HepG2 (cell line): Measurements from ENCODE around the gene RAB9A. TPM values are rescaled to one million over a fixed set of nuclear protein-coding genes. Genes with fewer than 3 reads are reported as not detected.

Experiments
- ATF1 ChIP-seq: IDR thresholded peaks from 2 replicates; pipeline ENCODE4 v1.6.1; 2016; ENCODE audit warnings: mild to moderate bottlenecking, control low read depth
- BORCS8-MEF2B ChIP-seq: sonication (generic); formaldehyde crosslinking; IDR thresholded peaks from 2 replicates; pipeline ENCODE4 v1.8.0; 2022; ENCODE audit warnings: mild to moderate bottlenecking, missing genetic modification reagents
- CHD4 ChIP-seq: fragments of 200-600 bp; sonication (generic); IDR thresholded peaks from 2 replicates; pipeline ENCODE4 v1.7.0; 2017; ENCODE audit warnings: mild to moderate bottlenecking, low read length, borderline replicate concordance
- ELF1 ChIP-seq: sonication (generic); formaldehyde crosslinking; IDR thresholded peaks from 2 replicates; pipeline ENCODE4 v1.4.0; 2020; ENCODE audit warnings: missing genetic modification reagents
- HMGXB4 ChIP-seq, 2 experiments: sonication (generic) in 1 of 2; formaldehyde crosslinking in 1 of 2; IDR thresholded peaks; 2 replicates each; pipeline versions ENCODE4 v1.4.0 to v1.6.1; 2018 to 2020; ENCODE audit warnings: missing genetic modification reagents in 2 of 2, borderline replicate concordance in 1 of 2, low read depth in 1 of 2, mild to moderate bottlenecking in 1 of 2, missing biosample characterization in 1 of 2
- HNRNPL ChIP-seq: fragments of 200-400 bp; formaldehyde crosslinking; IDR thresholded peaks from 2 replicates; pipeline ENCODE4 v1.6.1; 2017; ENCODE audit warnings: mild to moderate bottlenecking, low read depth, low read length
- MAFF ChIP-seq: IDR thresholded peaks from 2 replicates; pipeline ENCODE4 v1.6.1; 2011; ENCODE audit warnings: low read depth, low read length, improper control_type of control experiment
- MAX ChIP-seq: IDR thresholded peaks from 2 replicates; pipeline ENCODE4 v1.6.1; 2012; ENCODE audit warnings: inconsistent platforms
- PHF8 ChIP-seq: sonication (generic); formaldehyde crosslinking; IDR thresholded peaks from 2 replicates; pipeline ENCODE4 v1.5.0; 2020; ENCODE audit warnings: missing genetic modification reagents
- RAD51 ChIP-seq: fragments of 450-650 bp; IDR thresholded peaks from 2 replicates; pipeline ENCODE4 v1.6.1; 2016; ENCODE audit warnings: borderline replicate concordance
- SAFB2 ChIP-seq: sonication (generic); formaldehyde crosslinking; IDR thresholded peaks from 2 replicates; pipeline ENCODE4 v1.5.1; 2020; ENCODE audit warnings: missing genetic modification reagents, low read depth, mild to moderate bottlenecking, borderline replicate concordance
- SCMH1 ChIP-seq: sonication (generic); formaldehyde crosslinking; IDR thresholded peaks from 2 replicates; pipeline ENCODE4 v1.9.0; 2021; ENCODE audit warnings: missing genetic modification reagents, mild to moderate bottlenecking, borderline replicate concordance
- TBX2 ChIP-seq: sonication (generic); formaldehyde crosslinking; IDR thresholded peaks from 2 replicates; pipeline ENCODE4 v1.5.0; 2020; ENCODE audit warnings: missing genetic modification reagents, mild to moderate bottlenecking, borderline replicate concordance
- ZBTB38 ChIP-seq: sonication (generic); formaldehyde crosslinking; IDR thresholded peaks from 2 replicates; pipeline ENCODE4 v1.5.1; 2020; ENCODE audit warnings: mild to moderate bottlenecking, missing genetic modification reagents
- ZIK1 ChIP-seq: sonication (generic); formaldehyde crosslinking; IDR thresholded peaks from 2 replicates; pipeline ENCODE4 v1.5.0; 2020; ENCODE audit warnings: mild to moderate bottlenecking, low read depth, missing genetic modification reagents, borderline replicate concordance
- ZNF136 ChIP-seq: sonication (generic); formaldehyde crosslinking; IDR thresholded peaks from 2 replicates; pipeline ENCODE4 v1.8.1; 2022; ENCODE audit warnings: low read depth, mild to moderate bottlenecking, moderate library complexity, missing genetic modification reagents
- ZNF280D ChIP-seq: sonication (generic); formaldehyde crosslinking; IDR thresholded peaks from 2 replicates; pipeline ENCODE4 v1.5.1; 2020; ENCODE audit warnings: mild to moderate bottlenecking, missing genetic modification reagents
- ZNF331 ChIP-seq: sonication (generic); formaldehyde crosslinking; IDR thresholded peaks from 2 replicates; pipeline ENCODE4 v1.4.0; 2020; ENCODE audit warnings: missing genetic modification reagents
- ZNF556 ChIP-seq: sonication (generic); formaldehyde crosslinking; IDR thresholded peaks from 2 replicates; pipeline ENCODE4 v1.4.0; 2020; ENCODE audit warnings: mild to moderate bottlenecking, missing genetic modification reagents, borderline replicate concordance
- ZNF713 ChIP-seq: sonication (generic); formaldehyde crosslinking; IDR thresholded peaks from 2 replicates; pipeline ENCODE4 v1.4.0; 2020; ENCODE audit warnings: mild to moderate bottlenecking, missing genetic modification reagents
- ZNF761 ChIP-seq: sonication (generic); formaldehyde crosslinking; conservative IDR thresholded peaks from 2 replicates; pipeline ENCODE4 v1.4.0; 2020; ENCODE audit warnings: mild to moderate bottlenecking, missing genetic modification reagents
- ZNF773 ChIP-seq: sonication (generic); formaldehyde crosslinking; IDR thresholded peaks from 2 replicates; pipeline ENCODE4 v1.4.0; 2020; ENCODE audit warnings: missing genetic modification reagents, borderline replicate concordance
- ZNF780A ChIP-seq: sonication (generic); formaldehyde crosslinking; IDR thresholded peaks from 2 replicates; pipeline ENCODE4 v1.8.0; 2022; ENCODE audit warnings: mild to moderate bottlenecking, missing genetic modification reagents, moderate library complexity
- ZSCAN29 ChIP-seq: sonication (generic); formaldehyde crosslinking; conservative IDR thresholded peaks from 2 replicates; pipeline ENCODE4 v1.4.0; 2020; ENCODE audit warnings: mild to moderate bottlenecking, missing genetic modification reagents
- polyA plus RNA-seq, 8 experiments: library from polyadenylated mRNA; depleted of rRNA in 3 of 8; stranded (reverse) in 7 of 8; unstranded in 1 of 8; fragments of >200 nt; fragmentation: Illumina TruSeq in 4 of 8; extraction: Trizol in 4 of 8; gene quantifications; 2 replicates each; pipeline versions ENCODE4 v1.2.1 to v1.2.3, GENCODE V29; 2011 to 2016; ENCODE audit warnings: low read depth in 4 of 8, missing spikeins in 1 of 8, mixed read lengths in 1 of 8; ENCODE audit not compliant: insufficient read depth in 1 of 8
- total RNA-seq, 5 experiments: library from RNA; depleted of rRNA; stranded (reverse); fragments of >200 nt; fragmentation: Illumina TruSeq; extraction: Trizol; gene quantifications; 2 replicates each; pipeline ENCODE4 v1.2.3, GENCODE V29; 2016; ENCODE audit warnings: low read depth in 1 of 5

Gene RAB9A
- total and polyA plus RNA-seq, 2 of the 13 experiments (the other 11 are each of a cell fraction or from before 2014, with no cell fraction given): 10.5 to 23.1 TPM

GRCh38 chrX:13734278-13735172 lies 45.6 kb downstream of the RAB9A start, which contains the start of the genes OFD1 and TRAPPC2 (continued):
- TF ChIP-seq SAFB2 (CRISPR knock-in tag): no peak
- TF ChIP-seq HMGXB4 (CRISPR knock-in tag; IDR thresholded peaks at IDR 0.05; ENCODE audit: borderline replicate concordance in 1 of 2, low read depth in 1 of 2): no peak; a peak in 1 of 4 replicates
- peak; percentile 53 for TF ChIP-seq MAX
- TF ChIP-seq RAD51: no peak
- TF ChIP-seq ZNF556: no peak
- TF ChIP-seq ZNF761 (CRISPR knock-in tag): no peak
- peak; percentile 62 for TF ChIP-seq TBX2 (CRISPR knock-in tag)
- 0 out of 2 replicates have a peak, but pooled peaks have one; percentile 42 for TF ChIP-seq ZNF280D (CRISPR knock-in tag)
- TF ChIP-seq ZNF136 (CRISPR knock-in tag): no peak
- TF ChIP-seq HNRNPL: no peak
- TF ChIP-seq ZNF773: no peak
- TF ChIP-seq BORCS8-MEF2B: no peak
- TF ChIP-seq ZNF331 (CRISPR knock-in tag): no peak
- TF ChIP-seq ZIK1 (CRISPR knock-in tag): no peak; the same call in 1 of the 2 replicates
- no peak for TF ChIP-seq MAFF
- TF ChIP-seq SCMH1 (CRISPR knock-in tag): no peak
- peak; percentile 88 for TF ChIP-seq ELF1 (CRISPR knock-in tag)
- TF ChIP-seq ZSCAN29: no peak
- TF ChIP-seq ZBTB38: no peak
- TF ChIP-seq ZNF780A (CRISPR knock-in tag): no peak
- TF ChIP-seq ATF1: no peak
- TF ChIP-seq PHF8: peak; percentile 82
- no peak for TF ChIP-seq ZNF713 (CRISPR knock-in tag)
- TF ChIP-seq CHD4: no peak
